ENCODE measurements around the gene MICOS13. TPM values are rescaled to one million over a fixed set of nuclear protein-coding genes. Genes with fewer than 3 reads are reported as not detected.

The MICOS13 gene
- total RNA-seq, 1 donor from 2014 or later: 23.6 TPM

DNA sequence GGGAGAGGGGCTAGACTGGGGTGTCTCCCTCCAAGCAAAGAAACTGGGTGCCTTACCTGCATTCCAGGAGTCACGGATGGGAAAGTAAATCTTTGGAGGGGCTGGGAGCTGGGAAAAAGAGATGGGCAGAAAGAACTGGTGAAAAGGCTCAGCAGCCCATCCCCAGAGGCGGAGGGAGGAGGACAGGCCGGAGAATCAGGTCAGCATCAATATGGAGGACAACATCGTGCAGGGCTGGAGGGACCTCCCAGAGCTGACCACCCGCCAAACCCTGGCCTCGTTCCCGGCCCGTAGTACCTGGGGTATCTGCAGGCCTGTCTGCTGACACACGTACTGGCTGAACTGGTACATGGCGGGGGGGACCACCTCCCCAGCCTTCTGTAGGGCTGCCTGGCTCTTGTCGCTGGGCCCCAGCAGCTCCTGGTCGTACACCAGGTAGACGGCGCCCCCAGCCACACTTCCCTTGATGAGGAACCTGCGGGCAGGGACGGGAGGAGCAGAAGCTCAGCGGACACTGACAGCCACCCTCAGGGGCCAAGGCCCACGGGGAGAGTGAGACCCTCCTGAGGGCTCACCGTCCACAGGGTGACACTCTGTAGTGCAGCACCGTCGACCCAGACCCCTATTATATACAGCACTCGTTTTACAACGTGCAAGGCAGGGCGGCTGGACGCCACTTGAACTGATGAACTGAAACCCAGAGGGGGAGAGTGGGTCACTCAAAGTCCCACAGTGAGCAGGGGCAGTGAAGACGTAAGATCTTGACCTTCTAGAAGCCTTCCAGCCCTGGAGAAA lies 830 bp downstream of the MICOS13 start:
- TF ChIP-seq, protein P1, sequence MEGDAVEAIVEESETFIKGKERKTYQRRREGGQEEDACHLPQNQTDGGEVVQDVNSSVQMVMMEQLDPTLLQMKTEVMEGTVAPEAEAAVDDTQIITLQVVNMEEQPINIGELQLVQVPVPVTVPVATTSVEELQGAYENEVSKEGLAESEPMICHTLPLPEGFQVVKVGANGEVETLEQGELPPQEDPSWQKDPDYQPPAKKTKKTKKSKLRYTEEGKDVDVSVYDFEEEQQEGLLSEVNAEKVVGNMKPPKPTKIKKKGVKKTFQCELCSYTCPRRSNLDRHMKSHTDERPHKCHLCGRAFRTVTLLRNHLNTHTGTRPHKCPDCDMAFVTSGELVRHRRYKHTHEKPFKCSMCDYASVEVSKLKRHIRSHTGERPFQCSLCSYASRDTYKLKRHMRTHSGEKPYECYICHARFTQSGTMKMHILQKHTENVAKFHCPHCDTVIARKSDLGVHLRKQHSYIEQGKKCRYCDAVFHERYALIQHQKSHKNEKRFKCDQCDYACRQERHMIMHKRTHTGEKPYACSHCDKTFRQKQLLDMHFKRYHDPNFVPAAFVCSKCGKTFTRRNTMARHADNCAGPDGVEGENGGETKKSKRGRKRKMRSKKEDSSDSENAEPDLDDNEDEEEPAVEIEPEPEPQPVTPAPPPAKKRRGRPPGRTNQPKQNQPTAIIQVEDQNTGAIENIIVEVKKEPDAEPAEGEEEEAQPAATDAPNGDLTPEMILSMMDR (IDR thresholded peaks at IDR 0.05; ENCODE audit: unreplicated experiment): no peak
- Mint-ChIP-seq H3K4me3 (ENCODE audit: unreplicated experiment) (peak overlapping the region; percentile 94), H3K27ac (ENCODE audit: unreplicated experiment) (peak overlapping the region; percentile 97), H3K9me3 (ENCODE audit: unreplicated experiment) (no peaks in the 10 kb centered on the region), H3K27me3 (ENCODE audit: unreplicated experiment) (peaks cover 24% of the 10 kb centered on the region), H3K36me3 (ENCODE audit: low read depth, unreplicated experiment) (peaks cover 13% of the 10 kb centered on the region), H3K4me1 (ENCODE audit: unreplicated experiment) (peaks cover 34% of the 10 kb centered on the region)
- DNase-seq (ENCODE audit: low spot score): no peak

DNA sequence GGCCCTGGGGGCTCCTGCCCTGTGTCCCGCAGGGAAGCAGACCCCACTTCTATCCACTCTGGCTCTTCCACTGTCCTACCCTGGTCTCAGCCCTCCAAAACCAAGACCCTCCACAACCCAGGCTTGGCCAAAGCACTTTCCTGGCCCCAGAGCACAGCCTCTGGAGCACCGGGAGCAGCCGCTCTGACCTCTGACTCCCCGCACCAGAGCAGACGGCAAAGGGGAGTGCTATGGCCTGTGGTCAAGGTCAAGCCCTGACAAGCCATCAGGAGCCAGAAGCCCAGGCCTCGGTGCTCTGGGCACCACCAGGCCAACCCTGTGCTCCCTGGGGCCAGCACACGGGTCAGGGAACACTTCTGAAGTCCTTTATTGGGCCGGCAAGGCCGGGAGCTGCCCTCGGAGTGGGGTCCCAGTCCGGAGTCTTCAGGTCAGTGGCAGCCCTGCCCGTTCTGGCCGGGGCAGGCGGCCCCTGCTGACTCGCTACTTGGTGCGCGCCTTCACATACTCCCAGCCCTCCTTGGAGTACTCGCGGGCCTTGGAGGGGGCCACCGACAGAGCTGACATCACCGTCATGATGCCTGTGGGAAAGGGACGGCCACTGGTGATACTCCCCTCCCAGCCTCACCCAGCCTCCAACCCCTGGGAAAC lies 2.1 kb downstream of the MICOS13 start:
- Mint-ChIP-seq H3K27ac (ENCODE audit: unreplicated experiment) (no peak overlapping the region), H3K27me3 (ENCODE audit: unreplicated experiment) (peaks cover 32% of the 10 kb centered on the region), H3K4me3 (ENCODE audit: unreplicated experiment) (no peak overlapping the region), H3K9me3 (ENCODE audit: unreplicated experiment) (no peaks in the 10 kb centered on the region), H3K4me1 (ENCODE audit: unreplicated experiment) (peaks cover 34% of the 10 kb centered on the region), H3K36me3 (ENCODE audit: low read depth, unreplicated experiment) (peaks cover 17% of the 10 kb centered on the region)
- TF ChIP-seq, protein P1 (IDR thresholded peaks at IDR 0.05; ENCODE audit: unreplicated experiment): no peak
- no peak for DNase-seq (ENCODE audit: low spot score)

DNA sequence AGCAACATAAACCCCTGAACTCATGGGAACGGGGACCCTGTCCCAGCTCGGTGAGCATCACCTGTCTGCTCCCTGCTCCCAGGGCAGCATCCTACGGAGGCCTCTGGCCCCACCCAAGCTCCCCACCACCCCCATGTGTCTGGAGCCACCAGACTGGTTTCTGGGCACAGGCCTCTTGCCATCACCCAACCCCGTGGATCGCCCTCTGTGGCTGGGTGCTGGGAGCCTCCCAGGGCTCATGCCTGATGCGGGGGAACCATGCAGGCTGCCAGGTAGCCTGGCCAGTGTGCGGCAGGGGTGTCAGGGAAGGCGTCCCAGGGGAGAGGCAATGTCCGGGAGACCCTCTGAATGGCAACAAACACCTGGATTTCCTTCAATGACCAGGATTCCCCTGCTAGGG lies 2.7 kb downstream of the MICOS13 start:
- no peak overlapping the region for H3K4me3 Mint-ChIP-seq (ENCODE audit: unreplicated experiment)
- TF ChIP-seq, protein P1 (IDR thresholded peaks at IDR 0.05; ENCODE audit: unreplicated experiment): no peak
- no peak for DNase-seq (ENCODE audit: low spot score)
- H3K4me1 Mint-ChIP-seq (ENCODE audit: unreplicated experiment): peaks cover 34% of the 10 kb centered on the region
- H3K27me3 Mint-ChIP-seq (ENCODE audit: unreplicated experiment): peaks cover 32% of the 10 kb centered on the region
- no peaks in the 10 kb centered on the region for H3K9me3 Mint-ChIP-seq (ENCODE audit: unreplicated experiment)
- H3K27ac Mint-ChIP-seq (ENCODE audit: unreplicated experiment): no peak overlapping the region
- H3K36me3 Mint-ChIP-seq (ENCODE audit: low read depth, unreplicated experiment): peaks cover 24% of the 10 kb centered on the region

DNA sequence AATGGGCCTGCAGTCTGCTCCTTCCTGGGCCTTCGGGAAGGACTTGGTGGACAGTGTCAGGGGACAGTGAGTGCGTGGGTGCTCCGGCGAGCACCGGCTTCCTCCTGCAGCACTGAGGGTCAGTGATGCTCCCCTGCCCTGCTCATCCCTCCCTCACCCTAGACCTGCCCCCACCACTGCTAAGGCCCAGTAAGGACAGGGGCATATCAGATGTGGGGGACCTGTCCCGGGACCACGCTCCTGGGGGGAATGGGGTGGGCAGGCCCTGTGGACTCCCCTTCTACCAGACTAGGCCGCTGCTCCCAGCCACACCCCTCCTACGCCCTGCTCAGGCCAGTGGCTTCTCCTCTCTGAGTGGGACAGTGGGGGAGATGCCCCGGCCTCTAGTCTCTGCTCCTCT lies 3.2 kb downstream of the MICOS13 start:
- H3K36me3 Mint-ChIP-seq (ENCODE audit: low read depth, unreplicated experiment): peaks cover 24% of the 10 kb centered on the region

More for the DNA sequence above, 3.2 kb downstream of the MICOS13 start:
- Mint-ChIP-seq H3K27me3 (ENCODE audit: unreplicated experiment) (peaks cover 28% of the 10 kb centered on the region), H3K4me3 (ENCODE audit: unreplicated experiment) (no peak overlapping the region), H3K9me3 (ENCODE audit: unreplicated experiment) (no peaks in the 10 kb centered on the region), H3K27ac (ENCODE audit: unreplicated experiment) (no peak overlapping the region), H3K4me1 (ENCODE audit: unreplicated experiment) (peaks cover 32% of the 10 kb centered on the region)
- TF ChIP-seq, protein P1 (IDR thresholded peaks at IDR 0.05; ENCODE audit: unreplicated experiment): no peak
- no peak for DNase-seq (ENCODE audit: low spot score)
